Liver (tissue), 9 donors: ENCODE data around the gene C22orf23. TPM values are rescaled to one million over a fixed set of nuclear protein-coding genes. Genes with fewer than 3 reads are reported as not detected.

Experiments
- DNase-seq: peaks from one replicate; pipeline ENCODE4 v3.0.0-alpha.2; 2017; ENCODE audit warnings: low spot score
- H3K27ac ChIP-seq, 2 donors: one replicate each; pipeline ENCODE4 v1.7.0; 2013; ENCODE audit warnings: inconsistent platforms in 2 of 2, low read length in 2 of 2, control low read depth in 1 of 2, low read depth in 1 of 2, mild to moderate bottlenecking in 1 of 2
- H3K27me3 ChIP-seq, 4 donors: one replicate each; pipeline versions ENCODE4 v1.6.1 to v1.7.0; 2013; ENCODE audit warnings: low read length in 3 of 4, inconsistent platforms in 1 of 4, mild to moderate bottlenecking in 1 of 4, moderate library complexity in 1 of 4; ENCODE audit not compliant: control insufficient read depth in 4 of 4, insufficient read depth in 4 of 4
- H3K36me3 ChIP-seq, 4 donors: one replicate each; pipeline versions ENCODE4 v1.6.1 to v1.7.0; 2013; ENCODE audit warnings: low read length in 3 of 4, mild to moderate bottlenecking in 3 of 4, low read depth in 1 of 4, moderate library complexity in 1 of 4; ENCODE audit not compliant: control insufficient read depth in 4 of 4, insufficient read depth in 3 of 4
- H3K4me1 ChIP-seq, 4 donors: one replicate each; pipeline versions ENCODE4 v1.6.1 to v1.7.0; 2013; ENCODE audit warnings: low read length in 3 of 4, mild to moderate bottlenecking in 3 of 4, moderate library complexity in 1 of 4; ENCODE audit not compliant: control insufficient read depth in 4 of 4, insufficient read depth in 4 of 4
- H3K4me3 ChIP-seq, 3 donors: one replicate each; pipeline versions ENCODE4 v1.6.1 to v1.7.0; 2013; ENCODE audit warnings: low read length in 3 of 3, control low read depth in 1 of 3, low read depth in 1 of 3, mild to moderate bottlenecking in 1 of 3
- H3K9ac ChIP-seq, 2 donors: one replicate each; pipeline ENCODE4 v1.7.0; 2013; ENCODE audit warnings: low read length in 2 of 2, mild to moderate bottlenecking in 2 of 2, moderate library complexity in 2 of 2, control low read depth in 1 of 2, low read depth in 1 of 2
- H3K9me3 ChIP-seq, 4 donors: one replicate each; pipeline versions ENCODE4 v1.6.1 to v1.7.0; 2013; ENCODE audit warnings: low read length in 3 of 4; ENCODE audit not compliant: control insufficient read depth in 4 of 4
- ATF3 ChIP-seq: IDR thresholded peaks from 2 replicates; pipeline ENCODE4 v1.6.1; 2016; ENCODE audit warnings: antibody characterized with exemption
- CTCF ChIP-seq: fragments of 150-350 bp; IDR thresholded peaks from 2 replicates; pipeline ENCODE4 v1.5.1; 2017; ENCODE audit warnings: improper control_type of control experiment, low read depth, low read length; ENCODE audit not compliant: missing input control
- FOXA2 ChIP-seq: IDR thresholded peaks from 2 replicates; pipeline ENCODE4 v1.6.1; 2016; ENCODE audit warnings: antibody characterized with exemption
- GABPA ChIP-seq, 2 donors: IDR thresholded peaks in 1 of 2; conservative IDR thresholded peaks in 1 of 2; 2 replicates each; pipeline ENCODE4 v1.6.1; 2016; ENCODE audit warnings: antibody characterized with exemption in 2 of 2, mild to moderate bottlenecking in 1 of 2, moderate library complexity in 1 of 2
- HNF4A ChIP-seq, 2 donors: conservative IDR thresholded peaks; 2 replicates each; pipeline ENCODE4 v1.6.1; 2016; ENCODE audit warnings: antibody characterized with exemption in 2 of 2, mild to moderate bottlenecking in 2 of 2
- HNF4G ChIP-seq: IDR thresholded peaks from 2 replicates; pipeline ENCODE4 v1.6.1; 2016; ENCODE audit warnings: antibody characterized with exemption
- JUND ChIP-seq, 2 donors: IDR thresholded peaks; 2 replicates each; pipeline ENCODE4 v1.6.1; 2016; ENCODE audit warnings: antibody characterized with exemption in 2 of 2
- MAX ChIP-seq: IDR thresholded peaks from 2 replicates; pipeline ENCODE4 v1.6.1; 2016; ENCODE audit warnings: antibody characterized with exemption
- RAD21 ChIP-seq, 2 donors: IDR thresholded peaks; 2 replicates each; pipeline ENCODE4 v1.6.1; 2016; ENCODE audit warnings: antibody characterized with exemption in 2 of 2, mild to moderate bottlenecking in 2 of 2
- REST ChIP-seq: IDR thresholded peaks from 2 replicates; pipeline ENCODE4 v1.6.1; 2016; ENCODE audit warnings: antibody characterized with exemption, mild to moderate bottlenecking
- RXRA ChIP-seq, 2 donors: IDR thresholded peaks; 2 replicates each; pipeline ENCODE4 v1.6.1; 2017 to 2018; ENCODE audit warnings: antibody characterized with exemption in 2 of 2, mild to moderate bottlenecking in 1 of 2
- SP1 ChIP-seq: IDR thresholded peaks from 2 replicates; pipeline ENCODE4 v1.6.1; 2018; ENCODE audit warnings: antibody characterized with exemption, mild to moderate bottlenecking
- TAF1 ChIP-seq: conservative IDR thresholded peaks from 2 replicates; pipeline ENCODE4 v1.6.1; 2016; ENCODE audit warnings: antibody characterized with exemption, mild to moderate bottlenecking
- YY1 ChIP-seq: IDR thresholded peaks from 2 replicates; pipeline ENCODE4 v1.6.1; 2016; ENCODE audit warnings: antibody characterized with exemption, mild to moderate bottlenecking
- ZBTB33 ChIP-seq: IDR thresholded peaks from 2 replicates; pipeline ENCODE4 v1.6.1; 2016; ENCODE audit warnings: antibody characterized with exemption
- WGBS: extraction: QIAGEN DNeasy Blood & Tissue Kit; methylation state at CpG from one replicate; pipeline ENCODE4 v1.1.7; 2013; 5-methylcytosine and 5-hydroxymethylcytosine counted together
- polyA plus RNA-seq, 2 donors: library from polyadenylated mRNA; stranded (reverse) in 1 of 2; unstranded in 1 of 2; fragments of 200-250 nt in 1 of 2; fragments of >200 nt in 1 of 2; fragmentation: Nextera tagmentation in 1 of 2; extraction: Ambion mirVana in 1 of 2; gene quantifications; one replicate each; pipeline versions ENCODE4 v1.2.1 to v1.2.3, GENCODE V29; 2013 to 2015
- total RNA-seq, 2 donors: library from RNA; depleted of rRNA; stranded (reverse); fragments of >200 nt; gene quantifications; one replicate each; pipeline ENCODE4 v1.2.3, GENCODE V29; 2014
- donor health status: healthy.
- donor health status: healthy.
- donor health status: healthy.
- donor health status: healthy.
- donor health status: healthy.

The C22orf23 gene
- total and polyA plus RNA-seq, 4 donors, result 0.02 TPM; not detected in 3

GRCh38 chr22:37994982-37995381 is 41.6 kb upstream of the C22orf23 start:
- Histone ChIP-seq H3K9me3 (no peaks in the 10 kb centered on the region), H3K4me3 (no peak overlapping the region), H3K9ac (no peak overlapping the region), H3K27me3 (no peaks in the 10 kb centered on the region), H3K36me3 (no peaks in the 10 kb centered on the region), H3K4me1 (no peaks in the 10 kb centered on the region), H3K27ac (no peak overlapping the region)
- 88% methylated on average over 6 of the region's 6 CpGs for WGBS
- DNase-seq, result no peak
- TF ChIP-seq RXRA (IDR thresholded peaks at IDR 0.05), result no peak
- TF ChIP-seq SP1, result no peak
- no peak for TF ChIP-seq ZBTB33
- no peak for TF ChIP-seq YY1
- no peak for TF ChIP-seq GABPA (IDR thresholded peaks at IDR 0.05 in 1 of 2, conservative IDR thresholded peaks at IDR 0.05 in 1 of 2)
- no peak for TF ChIP-seq HNF4A (conservative IDR thresholded peaks at IDR 0.05)
- no peak for TF ChIP-seq RAD21 (IDR thresholded peaks at IDR 0.05)
- no peak for TF ChIP-seq REST
- TF ChIP-seq TAF1, result no peak

- no peaks in the 10 kb centered on the region for H3K9me3 ChIP-seq
- H3K36me3 ChIP-seq, result no peaks in the 10 kb centered on the region
- TF ChIP-seq MAX (no peak), TAF1 (no peak), CTCF (no peak), RXRA (IDR thresholded peaks at IDR 0.05) (no peak), ATF3 (no peak), HNF4G (no peak), SP1 (no peak), YY1 (no peak), GABPA (IDR thresholded peaks at IDR 0.05 in 1 of 2, conservative IDR thresholded peaks at IDR 0.05 in 1 of 2) (no peak), FOXA2 (no peak), RAD21 (IDR thresholded peaks at IDR 0.05) (no peak), JUND (IDR thresholded peaks at IDR 0.05) (no peak), ZBTB33 (no peak)
- H3K27me3 ChIP-seq, result no peaks in the 10 kb centered on the region
- H3K4me1 ChIP-seq, result no peaks in the 10 kb centered on the region
- 81% methylated on average over 6 of the region's 6 CpGs for WGBS
- DNase-seq, result no peak
- no peak overlapping the region for H3K9ac ChIP-seq
- H3K4me3 ChIP-seq, result no peak overlapping the region
- H3K27ac ChIP-seq, result no peak overlapping the region
Measured at GRCh38 chr22:37994049-37994448, 40.6 kb upstream of the C22orf23 start.
